HG03521 (cell line): ENCODE measurements around the gene TMPRSS12.
"Not testable (repeated sequence)": the region's sequence is repeated elsewhere in the genome, so short reads cannot be mapped to it uniquely, and the experiment has no call there.

Experiments used
- ATAC-seq: cut with Tn5 transposase; IDR thresholded peaks from one replicate; pipeline ENCODE4 v1.9.1; 2021; ENCODE audit warnings: mild to moderate bottlenecking, moderate library complexity; ENCODE audit not compliant: unreplicated experiment

TMPRSS12 gene, protein sequence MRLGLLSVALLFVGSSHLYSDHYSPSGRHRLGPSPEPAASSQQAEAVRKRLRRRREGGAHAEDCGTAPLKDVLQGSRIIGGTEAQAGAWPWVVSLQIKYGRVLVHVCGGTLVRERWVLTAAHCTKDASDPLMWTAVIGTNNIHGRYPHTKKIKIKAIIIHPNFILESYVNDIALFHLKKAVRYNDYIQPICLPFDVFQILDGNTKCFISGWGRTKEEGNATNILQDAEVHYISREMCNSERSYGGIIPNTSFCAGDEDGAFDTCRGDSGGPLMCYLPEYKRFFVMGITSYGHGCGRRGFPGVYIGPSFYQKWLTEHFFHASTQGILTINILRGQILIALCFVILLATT

DNA sequence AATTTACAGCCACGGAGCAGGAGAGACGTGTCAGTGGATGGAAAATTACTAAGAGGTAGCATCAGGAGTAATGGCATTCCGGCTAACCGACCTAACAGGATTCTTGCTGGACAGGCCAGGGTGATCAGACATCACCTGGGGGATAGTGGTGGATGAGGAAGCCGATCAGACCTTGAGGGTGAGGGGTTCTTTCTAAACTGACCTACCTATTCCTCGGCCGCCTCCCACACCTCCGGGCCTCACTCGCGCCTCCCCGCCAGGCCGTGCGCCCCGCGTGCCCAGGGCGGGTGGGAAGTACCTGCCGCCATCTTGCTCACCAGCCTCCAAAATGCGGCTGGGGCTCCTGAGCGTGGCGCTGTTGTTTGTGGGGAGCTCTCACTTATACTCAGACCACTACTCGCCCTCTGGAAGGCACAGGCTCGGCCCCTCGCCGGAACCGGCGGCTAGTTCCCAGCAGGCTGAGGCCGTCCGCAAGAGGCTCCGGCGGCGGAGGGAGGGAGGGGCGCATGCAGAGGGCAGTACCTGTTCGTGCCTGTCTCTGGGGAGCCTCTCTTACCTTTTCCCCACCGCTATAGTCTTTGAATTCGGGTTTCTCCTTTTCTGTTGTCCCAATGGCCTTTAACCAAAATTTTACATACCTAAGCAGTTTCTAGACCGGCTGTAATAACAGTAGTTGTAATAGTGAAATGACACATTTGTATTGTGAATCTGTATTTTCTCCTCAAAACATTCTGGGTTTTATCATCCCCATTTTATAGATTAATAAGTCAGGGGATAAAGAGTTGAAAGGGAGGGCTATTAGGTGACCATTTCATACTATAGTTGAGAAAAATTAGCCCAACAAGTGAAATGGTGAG lies at the start of gene TMPRSS12:
TMPRSS12 (plus strand) TSS at position 290 of the 857 bp plus-strand sequence; CDS start at position 329, 39 bp downstream.
- no peak for ATAC-seq

- ATAC-seq: no peak
Measured at GRCh38 chr12:50799908-50800307, 42.8 kb upstream of the TMPRSS12 start.

DNA sequence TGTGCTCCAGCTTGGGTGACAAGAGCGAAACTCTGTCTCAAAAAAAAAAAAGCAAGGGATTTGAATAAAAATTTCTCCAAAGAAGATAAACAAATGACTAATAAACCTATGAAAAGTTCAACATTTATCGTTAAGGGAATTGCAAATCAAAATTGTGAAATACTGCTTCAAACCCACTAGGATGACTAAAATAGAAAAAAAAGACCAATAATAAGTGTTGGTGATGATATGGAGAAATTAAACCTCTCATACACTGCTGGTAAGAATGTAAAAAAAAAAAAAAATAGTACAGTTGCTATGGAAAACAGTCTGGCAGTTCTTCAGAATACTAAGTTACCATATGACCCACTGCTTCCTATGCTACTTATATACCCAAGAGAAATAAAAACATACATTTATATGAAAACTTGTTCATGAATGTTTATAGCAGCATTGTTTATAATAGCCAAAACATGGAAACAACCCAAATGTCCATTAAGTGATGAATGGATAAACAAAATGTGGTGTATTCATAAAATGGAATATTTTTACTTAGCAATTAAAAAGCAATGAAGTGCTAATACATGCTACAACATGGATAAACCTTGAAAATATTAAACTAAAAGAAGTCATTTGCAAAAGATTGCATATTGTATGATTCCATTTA lies 39.4 kb upstream of the TMPRSS12 start:
- no peak for ATAC-seq

DNA sequence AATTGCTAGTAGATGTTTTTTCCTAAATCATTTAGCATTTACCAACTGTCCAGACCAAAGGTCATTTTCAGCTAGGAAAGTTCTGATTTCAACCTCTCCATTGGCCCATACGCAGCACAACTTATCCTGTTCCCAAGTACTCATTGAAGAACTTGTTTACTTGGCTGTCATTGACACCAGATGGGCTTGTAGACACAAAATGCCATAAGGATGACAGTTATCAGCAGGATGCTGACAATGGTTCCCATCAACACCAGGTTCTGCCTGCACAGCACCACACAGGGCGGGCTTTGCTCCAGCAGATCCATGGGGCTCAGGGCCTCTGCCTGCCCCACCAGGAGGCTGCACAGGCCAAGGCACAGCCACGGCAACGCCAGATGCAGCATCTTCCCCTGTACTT lies 36.5 kb upstream of the TMPRSS12 start:
- ATAC-seq: no peak

DNA sequence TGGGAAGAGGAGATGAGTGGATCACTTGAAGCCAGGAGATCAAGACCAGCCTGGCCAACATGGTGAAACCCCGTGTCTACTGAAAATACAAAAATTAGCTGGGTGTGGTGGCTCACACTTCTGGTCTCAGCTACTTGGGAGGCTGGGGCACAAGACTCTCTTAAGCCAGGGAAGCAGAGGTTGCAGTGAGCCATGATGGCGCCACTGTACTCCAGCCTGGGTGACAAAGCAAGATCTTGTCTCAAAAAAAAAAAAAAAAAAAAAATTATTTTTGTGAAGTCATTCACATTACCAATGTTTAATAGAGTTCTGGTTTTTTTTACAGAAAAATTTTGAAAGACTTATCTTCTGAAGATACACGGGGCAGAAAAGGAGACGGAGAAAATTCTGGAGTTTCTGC lies 33.6 kb upstream of the TMPRSS12 start:
- ATAC-seq: not testable (repeated sequence)

DNA sequence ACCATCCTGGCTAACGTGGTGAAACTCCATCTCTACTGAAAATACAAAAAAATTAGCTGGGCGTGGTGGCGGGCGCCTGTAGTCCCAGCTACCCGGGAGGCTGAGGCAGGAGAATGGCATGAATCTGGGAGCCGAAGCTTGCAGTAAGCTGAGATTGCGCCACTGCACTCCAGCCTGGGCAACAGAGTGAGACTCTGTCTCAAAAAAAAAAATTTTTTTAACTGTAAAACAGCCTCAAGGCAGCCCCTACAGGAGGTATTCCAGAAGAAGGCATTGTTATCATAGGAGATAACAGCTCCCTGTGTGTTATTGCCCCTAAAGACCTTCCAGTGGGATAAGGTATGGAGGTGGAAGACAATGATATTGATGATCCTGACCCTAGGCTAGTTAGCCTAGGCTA lies 27.8 kb upstream of the TMPRSS12 start:
- not testable (repeated sequence) for ATAC-seq

- ATAC-seq: no peak
Measured at GRCh38 chr12:50820177-50820576, 22.5 kb upstream of the TMPRSS12 start.

DNA sequence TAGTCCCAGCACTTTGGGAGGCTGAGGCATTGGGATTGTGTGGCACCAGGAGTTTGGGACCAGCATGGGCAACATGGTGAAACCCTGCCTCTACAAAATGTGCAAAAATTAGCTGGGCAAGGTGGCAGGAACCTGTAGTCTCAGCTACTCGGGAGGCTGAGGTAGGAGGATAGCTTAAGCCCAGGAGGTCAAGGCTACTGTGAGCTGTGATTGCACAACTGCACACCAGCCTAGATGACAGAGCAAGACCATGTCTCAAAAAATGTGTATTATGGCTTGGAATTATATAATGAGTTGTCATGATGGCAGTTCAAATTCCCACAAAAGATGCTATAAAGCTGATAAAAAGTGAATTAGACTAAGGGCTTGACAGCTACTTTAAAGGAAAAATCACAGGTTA lies 20.6 kb upstream of the TMPRSS12 start:
- ATAC-seq: no peak

- not testable (repeated sequence) for ATAC-seq
Measured at GRCh38 chr12:50823724-50824123, 19.0 kb upstream of the TMPRSS12 start.

DNA sequence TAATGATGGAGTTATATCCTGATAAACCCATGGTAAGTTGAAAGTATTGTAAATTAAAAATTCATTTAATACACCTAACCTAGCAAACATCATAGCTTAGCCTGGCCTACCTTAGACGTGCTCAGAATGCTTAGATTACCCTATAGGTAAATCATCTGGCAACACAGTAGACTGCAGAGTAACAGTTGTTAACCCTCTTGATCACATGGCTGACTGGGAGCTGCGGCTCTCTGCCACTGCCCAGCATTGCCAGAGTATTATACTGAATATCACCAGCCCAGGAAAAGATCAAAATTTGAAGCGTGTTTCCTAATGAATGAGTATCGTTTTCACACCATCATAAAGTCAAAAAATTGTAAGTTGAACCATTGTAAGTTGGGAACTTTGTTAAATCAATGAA lies 17.8 kb upstream of the TMPRSS12 start:
- ATAC-seq: no peak

DNA sequence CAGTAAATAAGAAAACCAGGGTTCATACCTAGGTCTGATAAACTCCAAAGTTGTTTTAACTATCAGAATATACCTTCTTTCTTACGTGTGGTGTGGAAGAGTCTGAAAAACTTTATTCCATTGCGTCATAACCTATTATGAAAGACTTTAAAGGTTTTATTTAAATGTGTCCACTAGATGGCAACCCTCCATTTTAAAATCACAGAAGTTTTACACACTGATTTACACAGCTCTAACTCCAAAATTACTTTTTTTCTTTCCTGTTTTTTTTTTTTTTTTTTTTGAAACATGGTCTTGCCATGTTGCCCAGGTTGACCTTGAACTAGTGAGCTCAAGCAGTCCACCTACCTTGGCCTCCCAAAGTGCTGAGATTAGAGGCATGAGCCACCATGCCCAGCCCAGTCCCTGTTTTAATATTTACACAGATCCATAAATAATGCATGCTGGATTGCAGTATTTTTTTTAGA lies 17.3 kb upstream of the TMPRSS12 start:
- ATAC-seq: no peak

- no peak for ATAC-seq
Measured at GRCh38 chr12:50828121-50828520, 14.6 kb upstream of the TMPRSS12 start.

DNA sequence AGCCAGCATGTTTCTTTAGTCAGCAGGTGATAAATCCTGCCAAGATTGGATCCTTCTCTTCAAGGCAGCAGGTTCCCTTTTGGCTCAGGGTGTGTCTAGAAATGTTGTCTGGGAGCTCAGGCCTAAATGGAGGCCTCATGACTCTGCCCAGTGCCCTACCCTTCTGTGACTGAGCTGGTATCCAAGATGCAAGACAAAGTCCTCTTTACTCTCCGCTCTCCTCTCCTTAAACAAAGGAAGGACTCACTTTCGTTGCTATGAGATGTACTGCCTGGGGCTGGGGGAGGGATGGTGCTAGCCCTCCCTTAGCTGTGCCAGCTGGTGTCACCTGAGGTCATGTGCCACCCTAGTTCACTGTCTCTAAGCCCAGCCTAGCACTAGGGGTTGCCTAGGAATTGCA lies 13.8 kb upstream of the TMPRSS12 start:
- no peak for ATAC-seq

DNA sequence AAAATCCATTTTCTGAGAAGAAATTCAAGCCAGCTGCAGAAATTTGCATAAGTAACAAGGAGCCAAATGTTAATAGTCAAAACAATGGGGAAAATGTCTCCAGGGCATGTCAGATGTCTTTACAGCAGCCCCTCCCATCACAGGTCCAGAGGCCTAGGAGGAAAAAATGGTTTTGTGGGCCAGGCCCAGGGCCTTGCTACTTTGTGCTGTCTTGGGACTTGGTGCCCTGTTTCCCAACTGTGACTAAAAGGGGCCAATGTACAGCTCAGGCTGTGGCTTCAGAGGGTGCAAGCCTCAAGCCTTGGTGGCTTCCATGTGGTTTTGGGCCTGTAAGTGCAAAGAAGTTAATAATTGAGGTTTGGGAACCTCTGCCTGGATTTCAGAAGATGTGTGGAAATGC lies 8.9 kb upstream of the TMPRSS12 start:
- not testable (repeated sequence) for ATAC-seq

- ATAC-seq: no peak
Measured at GRCh38 chr12:50839042-50839441, 3.7 kb upstream of the TMPRSS12 start.

- ATAC-seq: no peak
Measured at GRCh38 chr12:50840809-50841487, 1.8 kb upstream of the TMPRSS12 start.

DNA sequence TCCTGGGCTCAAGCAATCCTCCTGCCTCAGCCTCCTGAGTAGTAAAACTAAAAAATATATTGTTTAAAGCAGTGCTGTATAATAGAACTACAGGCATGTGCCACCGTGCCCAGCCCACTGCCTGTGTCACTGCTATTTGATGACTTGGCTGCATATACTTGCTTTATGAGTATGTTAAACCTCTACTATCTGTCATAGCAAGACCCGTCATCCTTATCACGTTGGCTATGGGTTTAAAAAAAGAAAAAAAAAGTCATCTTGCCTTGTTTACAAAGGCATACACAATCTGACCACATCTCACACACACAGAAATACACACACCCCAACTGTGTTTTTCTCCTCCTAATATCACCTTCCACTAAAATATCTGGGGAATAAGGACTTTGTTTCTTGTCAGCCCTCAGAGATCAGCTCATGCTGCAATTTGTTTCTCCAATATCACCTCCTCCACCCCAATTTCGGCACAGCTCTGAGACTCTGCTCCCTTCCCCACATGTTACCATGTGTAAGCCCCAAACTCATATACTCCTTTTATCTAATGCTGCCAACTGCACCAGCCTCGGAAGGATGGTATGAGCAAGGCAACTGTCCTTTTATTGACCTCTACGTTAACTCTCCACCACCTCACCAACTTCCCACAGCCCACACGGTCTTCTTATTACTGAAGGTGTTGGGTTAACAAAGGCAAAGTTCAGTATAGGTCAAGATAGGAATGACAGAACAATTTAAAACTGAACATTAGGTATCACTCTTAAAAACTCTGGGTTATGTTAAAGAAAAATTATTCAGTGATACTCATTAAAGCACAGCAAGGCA lies 802 bp upstream of the TMPRSS12 start:
- ATAC-seq: no peak

DNA sequence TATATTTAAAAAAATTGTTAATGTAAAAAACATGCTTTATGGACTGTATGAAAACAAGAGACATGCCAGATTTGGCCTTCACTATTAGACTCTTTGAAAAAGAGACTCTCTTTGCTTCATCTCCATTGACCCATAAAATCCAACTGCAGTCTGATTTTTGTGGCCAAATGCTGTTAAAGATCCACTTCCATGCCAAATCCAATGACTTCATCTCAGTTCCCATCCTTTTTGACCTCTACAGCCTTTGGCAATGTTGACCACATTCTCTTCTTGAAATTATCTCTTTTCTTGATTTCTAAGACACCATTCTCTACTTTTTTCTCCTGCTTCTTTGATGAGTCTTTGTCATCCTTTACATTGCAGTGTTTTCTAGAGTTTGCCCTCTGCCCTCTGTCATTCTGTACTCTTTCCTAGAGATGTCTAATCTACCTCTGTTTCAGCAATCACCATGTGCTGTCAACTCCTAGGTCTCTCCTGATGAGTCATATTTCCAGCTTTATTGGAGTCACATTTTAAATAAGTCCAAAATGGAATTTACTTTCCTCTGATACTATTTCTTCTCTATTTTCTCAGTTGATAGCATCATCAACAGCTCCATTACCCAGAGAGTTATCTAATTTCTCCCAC lies 2.4 kb downstream of the TMPRSS12 start:
- no peak for ATAC-seq

GRCh38 chr12:50848963-50849362 lies 6.2 kb downstream of the TMPRSS12 start:
- ATAC-seq: no peak

- not testable (repeated sequence) for ATAC-seq
Measured at GRCh38 chr12:50855218-50855617, 12.5 kb downstream of the TMPRSS12 start.
